AG10803 (cell line): Measurements from ENCODE around the gene ISM1.

Experiments used
- DNase-seq: peaks from one replicate; pipeline ENCODE4 v3.0.0; 2010; ENCODE audit warnings: low read depth
- H3K4me3 ChIP-seq: 2 replicates; pipeline ENCODE4 v1.5.1; 2011; ENCODE audit warnings: mild to moderate bottlenecking, low read length, control low read depth
- CTCF ChIP-seq: conservative IDR thresholded peaks from 2 replicates; pipeline ENCODE4 v1.5.1; 2011; ENCODE audit warnings: mild to moderate bottlenecking, low read length, control low read depth, inconsistent platforms

Gene ISM1

GRCh38 chr20:13325033-13325432, 104.0 kb downstream of the ISM1 start:
- peak; percentile 38 for DNase-seq
- peak; percentile 66 for TF ChIP-seq CTCF
- no peak overlapping the region for H3K4me3 ChIP-seq

- DNase-seq, result no peak
- TF ChIP-seq CTCF, result no peak
- no peak overlapping the region for H3K4me3 ChIP-seq
Measured at GRCh38 chr20:13325796-13326340, 104.8 kb downstream of the ISM1 start.

GRCh38 chr20:13331536-13331935, 110.5 kb downstream of the ISM1 start:
- H3K4me3 ChIP-seq, result no peak overlapping the region
- no peak for TF ChIP-seq CTCF
- DNase-seq, result no peak

- TF ChIP-seq CTCF, result no peak
Measured at GRCh38 chr20:13333036-13333435, 112.0 kb downstream of the ISM1 start.

GRCh38 chr20:13333793-13334192, 112.7 kb downstream of the ISM1 start:
- no peak overlapping the region for H3K4me3 ChIP-seq
- no peak for TF ChIP-seq CTCF
- no peak for DNase-seq

More at GRCh38 chr20:13333036-13333435, 112.0 kb downstream of the ISM1 start:
- DNase-seq, result no peak
- H3K4me3 ChIP-seq, result no peak overlapping the region

- H3K4me3 ChIP-seq, result no peak overlapping the region
- DNase-seq, result no peak
- TF ChIP-seq CTCF, result no peak
Measured at GRCh38 chr20:13336308-13337089, 115.4 kb downstream of the ISM1 start.
